ENCODE measurements around the gene NDUFB6.
A peak's percentile ranks its signal among the peaks of the same experiment; 100 is the strongest.

NDUFB6 gene

DNA sequence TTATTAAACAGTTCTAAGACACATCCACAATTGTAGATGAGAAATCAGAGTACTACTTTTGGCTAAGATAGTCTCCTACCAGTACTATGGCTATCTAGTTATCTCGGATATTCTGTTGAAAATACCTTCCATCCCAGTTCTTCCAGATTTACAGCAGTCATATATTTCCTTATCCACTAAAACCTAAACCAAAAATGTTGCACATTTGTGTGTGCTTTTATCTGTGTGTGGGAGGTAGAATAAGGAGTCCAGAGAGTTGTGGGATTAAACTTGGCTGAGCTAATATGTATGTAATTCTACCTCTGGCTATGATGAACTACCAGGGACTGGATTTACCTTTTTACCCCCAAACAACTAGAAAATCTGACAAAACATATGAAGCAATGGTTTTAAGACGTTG is 17.5 kb upstream of the NDUFB6 start:
- TF ChIP-seq, protein P1, sequence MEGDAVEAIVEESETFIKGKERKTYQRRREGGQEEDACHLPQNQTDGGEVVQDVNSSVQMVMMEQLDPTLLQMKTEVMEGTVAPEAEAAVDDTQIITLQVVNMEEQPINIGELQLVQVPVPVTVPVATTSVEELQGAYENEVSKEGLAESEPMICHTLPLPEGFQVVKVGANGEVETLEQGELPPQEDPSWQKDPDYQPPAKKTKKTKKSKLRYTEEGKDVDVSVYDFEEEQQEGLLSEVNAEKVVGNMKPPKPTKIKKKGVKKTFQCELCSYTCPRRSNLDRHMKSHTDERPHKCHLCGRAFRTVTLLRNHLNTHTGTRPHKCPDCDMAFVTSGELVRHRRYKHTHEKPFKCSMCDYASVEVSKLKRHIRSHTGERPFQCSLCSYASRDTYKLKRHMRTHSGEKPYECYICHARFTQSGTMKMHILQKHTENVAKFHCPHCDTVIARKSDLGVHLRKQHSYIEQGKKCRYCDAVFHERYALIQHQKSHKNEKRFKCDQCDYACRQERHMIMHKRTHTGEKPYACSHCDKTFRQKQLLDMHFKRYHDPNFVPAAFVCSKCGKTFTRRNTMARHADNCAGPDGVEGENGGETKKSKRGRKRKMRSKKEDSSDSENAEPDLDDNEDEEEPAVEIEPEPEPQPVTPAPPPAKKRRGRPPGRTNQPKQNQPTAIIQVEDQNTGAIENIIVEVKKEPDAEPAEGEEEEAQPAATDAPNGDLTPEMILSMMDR (IDR thresholded peaks at IDR 0.05) = no peak

- TF ChIP-seq, protein P1 (IDR thresholded peaks at IDR 0.05) = peak; percentile 59
These were observed 16.2 kb upstream of the NDUFB6 start for GRCh38 chr9:32589083-32589723.

- TF ChIP-seq, protein P1 (IDR thresholded peaks at IDR 0.05) = no peak
These were observed 14.9 kb upstream of the NDUFB6 start for GRCh38 chr9:32587901-32588300.

- TF ChIP-seq, protein P1 (IDR thresholded peaks at IDR 0.05) = no peak
These were observed 11.8 kb upstream of the NDUFB6 start for GRCh38 chr9:32584784-32585183.

GRCh38 chr9:32581512-32582143 is 8.7 kb upstream of the NDUFB6 start:
- TF ChIP-seq, protein P1 (IDR thresholded peaks at IDR 0.05) = peak; percentile 64

GRCh38 chr9:32580631-32581300 is 7.8 kb upstream of the NDUFB6 start:
- TF ChIP-seq, protein P1 (IDR thresholded peaks at IDR 0.05) = no peak

- TF ChIP-seq, protein P1 (IDR thresholded peaks at IDR 0.05) = peak; percentile 96
These were observed 6.9 kb upstream of the NDUFB6 start for GRCh38 chr9:32579706-32580331.

Measured in LNCAP (cell line).